Activated T-cell treated with anti-CD3 and anti-CD28 coated beads, Interleukin-2, amount 50 U/mL, for 72 hours (primary cell): ENCODE measurements around the gene EXOC7. TPM values are rescaled to one million over a fixed set of nuclear protein-coding genes. Genes with fewer than 3 reads are reported as not detected.

Source experiments
- ATAC-seq, 2 donors: fragments of 150-1000 bp; cut with Tn5 transposase; replicated peaks in 1 of 2; 2 replicates each; pipeline ENCODE4 v1.10.0; 2021; ENCODE audit warnings: moderate library complexity in 2 of 2, mild to moderate bottlenecking in 1 of 2
- DNase-seq, 2 donors: peaks; one replicate each; pipeline ENCODE4 v3.0.0; 2021 to 2022; ENCODE audit warnings: mixed read lengths in 1 of 2
- H3K27ac Mint-ChIP-seq: one replicate; pipeline ENCODE4 v1.8.0; 2022; ENCODE audit warnings: mild to moderate bottlenecking, moderate library complexity, mixed read lengths
- H3K27me3 Mint-ChIP-seq: one replicate; pipeline ENCODE4 v1.8.0; 2022; ENCODE audit warnings: low read depth, mixed read lengths
- H3K36me3 Mint-ChIP-seq, 2 donors: one replicate each; pipeline ENCODE4 v1.8.0; 2022; ENCODE audit warnings: mixed read lengths in 2 of 2, mild to moderate bottlenecking in 1 of 2; ENCODE audit not compliant: insufficient read depth in 2 of 2
- H3K4me1 Mint-ChIP-seq: one replicate; pipeline ENCODE4 v1.8.0; 2022; ENCODE audit warnings: low read depth, mixed read lengths
- H3K4me3 Mint-ChIP-seq, 2 donors: one replicate each; pipeline ENCODE4 v1.8.0; 2022; ENCODE audit warnings: mild to moderate bottlenecking in 2 of 2, mixed read lengths in 2 of 2, moderate library complexity in 2 of 2
- H3K9me3 Mint-ChIP-seq, 2 donors: one replicate each; pipeline ENCODE4 v1.8.0; 2022; ENCODE audit warnings: mixed read lengths in 2 of 2
- total RNA-seq, 2 donors: library from RNA; stranded (reverse); gene quantifications; one replicate each; pipeline ENCODE4 v1.2.3, GENCODE V29; 2022

Gene EXOC7
- total RNA-seq, 2 donors from 2014 or later = 66.7 to 77.8 TPM

GRCh38 chr17:76121932-76122430 lies 18.4 kb upstream of the EXOC7 start:
- peak; percentile 36 to 45 for DNase-seq
- peaks cover 42% of the 10 kb centered on the region for H3K4me1 Mint-ChIP-seq
- H3K36me3 Mint-ChIP-seq = no peaks in the 10 kb centered on the region
- peak overlapping the region; percentile 40 to 69 for H3K4me3 Mint-ChIP-seq
- H3K9me3 Mint-ChIP-seq = no peaks in the 10 kb centered on the region
- peak overlapping the region; percentile 74 for H3K27ac Mint-ChIP-seq
- H3K27me3 Mint-ChIP-seq = no peaks in the 10 kb centered on the region
- ATAC-seq = peak in 1 of 2 donors; percentile 18

- Mint-ChIP-seq H3K36me3 (no peaks in the 10 kb centered on the region), H3K27ac (peak overlapping the region; percentile 71), H3K4me1 (peaks cover 28% of the 10 kb centered on the region), H3K27me3 (no peaks in the 10 kb centered on the region), H3K4me3 (peak overlapping the region; percentile 40 to 46), H3K9me3 (no peaks in the 10 kb centered on the region)
- ATAC-seq (no peak), DNase-seq (no peak)
These were observed 17.0 kb upstream of the EXOC7 start for GRCh38 chr17:76120658-76121008.

DNA sequence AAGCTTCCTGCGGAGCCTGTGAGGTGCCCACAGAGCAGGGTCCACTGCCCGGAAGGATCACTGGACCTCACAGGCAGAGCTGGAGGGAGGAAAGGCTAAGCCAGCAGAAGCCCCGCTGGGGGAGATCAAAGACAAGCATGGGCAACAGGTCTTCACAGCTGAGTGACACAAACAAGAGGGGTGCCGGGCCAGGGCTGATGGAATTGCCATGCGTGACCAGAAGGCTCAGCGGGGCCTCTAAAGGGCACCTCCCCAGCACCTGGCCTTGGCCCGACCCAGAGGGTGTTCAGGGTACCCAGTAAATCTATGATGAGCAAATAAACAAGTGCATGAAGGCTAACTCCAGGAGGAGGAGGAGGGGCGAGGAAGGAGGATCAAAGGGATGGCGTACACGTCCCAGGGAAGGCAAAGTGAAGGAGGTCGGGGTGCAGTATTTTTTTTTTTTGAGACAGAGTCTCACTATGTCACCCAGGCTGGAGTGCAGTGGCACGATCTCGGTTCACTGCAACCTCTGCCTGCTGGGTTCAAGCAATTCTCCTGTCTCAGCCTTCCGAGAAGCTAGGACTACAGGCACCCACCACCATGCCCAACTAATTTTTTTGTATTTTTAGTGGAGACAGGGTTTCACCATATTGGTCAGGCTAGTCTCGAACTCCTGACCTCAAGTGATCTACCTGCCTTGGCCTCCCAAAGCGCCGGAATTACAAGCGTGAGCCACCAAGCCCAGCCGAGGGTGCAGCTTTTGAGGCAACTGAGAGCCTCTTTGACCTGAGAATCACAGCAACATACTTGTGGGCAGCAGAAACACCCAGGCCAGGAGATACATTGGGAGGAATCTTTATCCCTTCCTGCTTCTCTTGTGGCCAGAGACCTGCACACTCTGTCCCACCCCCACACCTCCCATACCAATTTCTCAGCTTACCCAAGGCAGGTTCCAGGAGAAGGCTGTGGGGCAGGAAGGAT lies 16.1 kb upstream of the EXOC7 start:
- Mint-ChIP-seq H3K27ac (no peak overlapping the region), H3K27me3 (no peaks in the 10 kb centered on the region), H3K4me1 (peaks cover 23% of the 10 kb centered on the region), H3K4me3 (no peak overlapping the region), H3K9me3 (no peaks in the 10 kb centered on the region), H3K36me3 (no peaks in the 10 kb centered on the region)
- ATAC-seq (no peak), DNase-seq (no peak)

DNA sequence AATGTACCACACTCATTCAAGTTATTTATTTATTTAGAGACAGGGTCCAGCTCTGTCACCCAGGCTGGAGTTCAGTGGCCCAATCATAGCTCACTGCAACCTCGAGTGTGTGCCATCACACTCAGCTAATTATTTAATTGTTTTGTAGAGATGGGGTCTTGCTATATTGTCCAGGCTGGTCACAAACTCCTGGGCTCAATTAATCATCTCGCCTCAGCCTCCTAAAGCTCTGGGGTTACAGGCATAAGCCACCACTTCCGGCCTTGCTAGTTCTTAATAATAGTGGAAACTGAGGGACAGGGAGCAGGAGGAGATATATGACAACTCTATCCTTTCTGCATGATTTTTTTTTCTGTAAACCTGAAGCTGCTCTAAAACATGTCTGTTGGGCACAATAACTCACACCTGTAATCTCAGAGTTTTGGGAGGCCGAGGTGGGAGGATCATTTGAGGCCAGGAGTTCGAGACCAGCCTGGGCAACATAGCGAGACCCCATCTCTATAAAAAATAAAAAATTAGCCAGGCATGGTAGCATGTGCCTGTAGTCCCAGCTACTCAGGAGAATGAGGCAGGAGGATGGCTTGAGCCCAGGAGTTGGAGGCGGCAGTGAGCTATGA lies 11.7 kb upstream of the EXOC7 start:
- ATAC-seq (no peak), DNase-seq (no peak)
- H3K4me1 Mint-ChIP-seq = no peaks in the 10 kb centered on the region
- no peak overlapping the region for H3K4me3 Mint-ChIP-seq
- H3K9me3 Mint-ChIP-seq = peaks cover 0 to 2% of the 10 kb centered on the region in 2 donors
- no peak overlapping the region for H3K27ac Mint-ChIP-seq
- no peaks in the 10 kb centered on the region for H3K36me3 Mint-ChIP-seq
- no peaks in the 10 kb centered on the region for H3K27me3 Mint-ChIP-seq

- Mint-ChIP-seq H3K9me3 (peaks cover 0 to 2% of the 10 kb centered on the region in 2 donors), H3K27ac (no peak overlapping the region), H3K4me3 (no peak overlapping the region), H3K36me3 (no peaks in the 10 kb centered on the region), H3K27me3 (no peaks in the 10 kb centered on the region), H3K4me1 (no peaks in the 10 kb centered on the region)
- ATAC-seq (no peak), DNase-seq (no peak)
These were observed 8.4 kb upstream of the EXOC7 start for GRCh38 chr17:76111956-76112355.

DNA sequence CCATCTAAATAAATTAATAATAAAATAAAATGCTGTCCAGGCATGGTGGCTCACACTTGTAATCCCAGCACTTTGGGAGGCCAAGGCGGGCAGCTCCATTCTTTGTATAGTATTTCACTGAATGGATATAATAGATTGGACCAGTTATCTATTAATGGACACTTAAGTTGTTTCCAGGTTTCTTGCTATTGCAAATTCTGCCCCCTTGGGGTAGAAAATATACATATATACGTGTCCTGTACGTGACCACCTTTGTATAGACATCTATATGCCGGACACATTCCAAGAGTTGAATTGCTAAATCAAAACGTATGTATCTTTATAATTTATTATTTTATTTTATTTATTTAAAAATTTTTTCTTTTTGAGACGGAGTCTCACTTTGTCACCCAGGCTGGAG lies 3.9 kb upstream of the EXOC7 start:
- Mint-ChIP-seq H3K36me3 (peaks cover 0 to 4% of the 10 kb centered on the region in 2 donors), H3K27ac (no peak overlapping the region), H3K4me1 (peaks cover 10% of the 10 kb centered on the region), H3K9me3 (no peaks in the 10 kb centered on the region), H3K4me3 (no peak overlapping the region), H3K27me3 (no peaks in the 10 kb centered on the region)
- ATAC-seq (no peak), DNase-seq (no peak)

- DNase-seq = no peak
- Mint-ChIP-seq H3K27me3 (no peaks in the 10 kb centered on the region), H3K9me3 (no peaks in the 10 kb centered on the region), H3K4me3 (no peak overlapping the region), H3K27ac (no peak overlapping the region), H3K36me3 (peaks cover under 1 to 4% of the 10 kb centered on the region in 2 donors), H3K4me1 (peaks cover 15% of the 10 kb centered on the region)
- ATAC-seq = no peak
These were observed 3.1 kb upstream of the EXOC7 start for GRCh38 chr17:76106703-76107102.

DNA sequence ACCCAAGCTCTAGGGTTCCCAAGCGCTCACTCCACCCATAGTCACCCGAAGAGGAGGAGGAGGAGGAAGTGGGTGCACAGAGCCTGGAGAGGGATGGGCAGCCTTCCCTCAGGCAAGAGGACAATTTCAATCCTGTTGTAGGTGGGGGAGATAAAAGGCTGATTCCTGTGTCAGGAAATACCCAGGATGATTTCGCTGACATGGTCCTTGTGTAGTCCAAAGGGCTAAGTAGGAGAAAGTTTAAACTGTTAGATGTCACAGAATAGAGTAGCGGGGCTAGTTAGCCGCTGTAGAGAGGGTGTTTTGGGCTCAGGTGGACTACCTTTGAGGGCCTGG lies 1.3 kb upstream of the EXOC7 start:
- no peaks in the 10 kb centered on the region for H3K27me3 Mint-ChIP-seq
- no peak for DNase-seq
- peak overlapping the region; percentile 82 for H3K27ac Mint-ChIP-seq
- no peaks in the 10 kb centered on the region for H3K9me3 Mint-ChIP-seq
- H3K4me3 Mint-ChIP-seq = peak overlapping the region; percentile 88 to 89
- peaks cover 5 to 7% of the 10 kb centered on the region in 2 donors for H3K36me3 Mint-ChIP-seq
- no peak for ATAC-seq
- H3K4me1 Mint-ChIP-seq = peaks cover 22% of the 10 kb centered on the region

DNA sequence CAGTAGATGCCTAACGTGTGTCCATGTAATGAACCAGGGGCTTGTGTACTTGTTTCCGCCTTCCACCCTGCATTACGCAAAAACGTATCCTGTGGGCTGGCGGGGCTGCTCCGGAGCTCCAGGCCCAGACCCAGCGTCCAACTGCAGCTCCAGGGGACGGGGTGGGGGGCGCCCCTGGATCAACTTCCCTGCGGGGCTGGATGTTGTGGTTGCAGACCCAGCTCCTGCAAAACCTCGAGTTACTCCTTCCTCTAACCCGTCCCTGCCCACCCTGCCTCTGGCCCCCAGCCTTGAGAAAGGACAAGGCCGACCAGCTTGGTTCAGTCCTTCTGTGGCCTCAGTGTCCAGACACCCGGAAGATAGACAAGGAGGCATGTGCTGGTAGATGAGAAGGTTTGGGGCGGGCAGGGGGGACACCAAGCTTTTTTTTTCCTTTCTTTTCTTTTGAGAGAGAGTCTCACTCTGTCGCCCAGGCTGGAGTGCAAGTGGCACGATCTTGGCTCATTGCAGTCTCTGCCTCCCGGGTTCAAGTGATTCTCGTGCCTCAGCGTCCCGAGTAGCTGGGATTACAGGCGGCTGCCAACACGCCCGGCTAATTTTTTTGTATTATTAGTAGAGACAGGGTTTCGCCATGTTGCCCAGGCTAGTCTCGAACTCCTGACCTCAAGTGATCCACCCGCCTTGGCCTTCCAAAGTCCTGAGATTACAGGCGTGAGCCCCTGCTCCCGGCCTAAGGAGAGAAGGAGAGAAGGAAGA lies 731 bp upstream of the EXOC7 start:
- Mint-ChIP-seq H3K4me1 (peaks cover 22% of the 10 kb centered on the region), H3K36me3 (peaks cover 5 to 12% of the 10 kb centered on the region in 2 donors)
- DNase-seq = no peak

DNA sequence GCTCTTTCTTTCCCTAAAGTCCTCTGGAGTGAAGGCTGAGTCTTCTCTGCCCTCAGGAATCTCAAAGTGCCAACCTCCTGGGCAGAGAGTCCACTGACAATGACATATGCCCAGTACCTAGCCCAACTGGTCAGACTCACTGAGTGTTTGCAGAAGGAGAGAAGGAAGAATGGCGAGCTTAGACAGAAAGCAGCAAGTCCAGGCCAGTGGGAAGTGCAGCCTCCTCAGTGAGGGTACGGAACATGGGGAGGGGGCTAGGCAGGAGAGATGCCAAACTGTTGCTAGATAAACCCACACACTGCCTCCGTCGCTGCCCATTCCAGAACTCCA lies 678 bp downstream of the EXOC7 start:
- no peaks in the 10 kb centered on the region for H3K9me3 Mint-ChIP-seq
- no peak for DNase-seq
- peaks cover 5 to 12% of the 10 kb centered on the region in 2 donors for H3K36me3 Mint-ChIP-seq
- peak overlapping the region; percentile 88 to 89 for H3K4me3 Mint-ChIP-seq
- H3K4me1 Mint-ChIP-seq = peaks cover 22% of the 10 kb centered on the region
- ATAC-seq = no peak
- peak overlapping the region; percentile 87 for H3K27ac Mint-ChIP-seq
- no peaks in the 10 kb centered on the region for H3K27me3 Mint-ChIP-seq

More for the DNA sequence above, 731 bp upstream of the EXOC7 start:
- Mint-ChIP-seq H3K9me3 (no peaks in the 10 kb centered on the region), H3K27ac (peak overlapping the region; percentile 82), H3K27me3 (no peaks in the 10 kb centered on the region), H3K4me3 (peak overlapping the region; percentile 88 to 89)
- ATAC-seq = no peak

- no peaks in the 10 kb centered on the region for H3K9me3 Mint-ChIP-seq
- peaks cover 10 to 22% of the 10 kb centered on the region in 2 donors for H3K36me3 Mint-ChIP-seq
- no peak overlapping the region for H3K27ac Mint-ChIP-seq
- no peak overlapping the region for H3K4me3 Mint-ChIP-seq
- ATAC-seq (no peak), DNase-seq (no peak)
- H3K27me3 Mint-ChIP-seq = no peaks in the 10 kb centered on the region
- H3K4me1 Mint-ChIP-seq = peaks cover 14% of the 10 kb centered on the region
These were observed 5.8 kb downstream of the EXOC7 start for GRCh38 chr17:76097716-76098295.

- H3K27me3 Mint-ChIP-seq = no peaks in the 10 kb centered on the region
- H3K36me3 Mint-ChIP-seq = peaks cover 8 to 23% of the 10 kb centered on the region in 2 donors
- no peaks in the 10 kb centered on the region for H3K9me3 Mint-ChIP-seq
- no peak overlapping the region for H3K27ac Mint-ChIP-seq
- DNase-seq = no peak
- no peaks in the 10 kb centered on the region for H3K4me1 Mint-ChIP-seq
- H3K4me3 Mint-ChIP-seq = no peak overlapping the region
- no peak for ATAC-seq
These were observed 7.6 kb downstream of the EXOC7 start for GRCh38 chr17:76095943-76096342.

DNA sequence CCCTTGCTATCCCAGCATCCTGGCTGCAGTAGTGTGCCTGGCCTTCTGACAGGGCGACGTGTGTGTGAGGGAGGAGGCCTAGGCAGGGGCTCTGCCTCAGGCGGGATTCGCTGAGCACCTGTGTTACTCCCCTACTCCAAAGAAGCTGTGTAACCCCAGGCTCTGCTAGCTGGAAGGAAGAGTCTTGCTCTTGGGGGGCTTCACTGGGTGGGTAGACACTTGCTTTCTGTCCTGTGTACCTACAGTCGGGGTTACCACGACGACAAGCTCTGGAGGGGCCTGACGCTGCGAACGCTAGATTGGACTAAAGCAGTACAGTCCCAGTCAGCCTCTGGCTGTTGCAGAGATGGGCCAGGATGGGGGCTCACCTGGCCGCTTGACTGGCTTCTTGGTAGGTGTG lies 9.5 kb downstream of the EXOC7 start:
- Mint-ChIP-seq H3K4me3 (no peak overlapping the region), H3K9me3 (no peaks in the 10 kb centered on the region), H3K36me3 (peaks cover 6 to 16% of the 10 kb centered on the region in 2 donors), H3K4me1 (no peaks in the 10 kb centered on the region), H3K27ac (no peak overlapping the region), H3K27me3 (no peaks in the 10 kb centered on the region)
- no peak for ATAC-seq
- no peak for DNase-seq
